ENCODE data around the gene ARHGAP1.

The ARHGAP1 gene

DNA sequence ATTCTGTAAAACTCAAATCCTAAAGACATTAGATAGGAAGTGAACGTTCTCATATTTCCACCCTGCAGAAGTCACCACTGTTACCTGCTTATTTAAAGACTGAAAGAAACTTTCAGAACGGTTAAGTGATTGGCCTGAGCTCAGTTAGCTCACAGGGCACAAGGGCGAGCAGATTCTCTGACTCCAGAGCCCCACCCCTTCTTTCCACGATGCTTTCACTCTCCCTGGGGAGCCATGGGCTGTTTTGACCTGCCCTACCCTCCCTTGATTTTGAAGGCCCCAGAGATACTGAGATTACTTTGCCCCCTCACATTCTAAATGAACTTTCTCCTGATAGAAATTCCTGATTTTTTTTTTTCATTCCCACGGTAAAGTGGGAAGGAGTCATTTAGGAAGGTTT lies 33.9 kb downstream of the ARHGAP1 start:
- Histone ChIP-seq H3K9ac (ENCODE audit: low read length) (no peak overlapping the region), H3K14ac (ENCODE audit: low read length) (no peak overlapping the region), H3K4me3 (ENCODE audit: low read depth, low read length) (no peak overlapping the region), H3K36me3 (ENCODE audit: control insufficient read depth in 1 of 2, insufficient read depth in 2 of 2, low read length in 2 of 2) (peaks cover 43 to 67% of the 10 kb centered on the region in 2 experiments), H3K4me2 (ENCODE audit: low read length) (no peak overlapping the region), H4K91ac (ENCODE audit: low read depth, low read length) (no peak overlapping the region), H3K4me1 (ENCODE audit: control insufficient read depth in 1 of 2, insufficient read depth in 2 of 2, low read length in 2 of 2) (peaks cover 0 to 6% of the 10 kb centered on the region in 2 experiments), H3K18ac (ENCODE audit: low read length) (no peak overlapping the region), H2BK120ac (ENCODE audit: insufficient read depth, low read length, poor library complexity) (no peak overlapping the region), H2BK5ac (ENCODE audit: low read depth, low read length, poor library complexity) (no peak overlapping the region), H3K4ac (ENCODE audit: low read depth, low read length) (no peak overlapping the region), H2AK5ac (ENCODE audit: low read length) (no peak overlapping the region), H4K8ac (ENCODE audit: low read depth, low read length) (no peak overlapping the region), H3K27ac (ENCODE audit: low read depth, low read length) (no peak overlapping the region), H3K79me1 (ENCODE audit: low read length) (no peaks in the 10 kb centered on the region), H3K9me3 (ENCODE audit: insufficient read depth, low read depth, low read length) (no peaks in the 10 kb centered on the region), H3K79me2 (ENCODE audit: control insufficient read depth, insufficient read depth, low read length, poor library complexity) (no peaks in the 10 kb centered on the region), H4K12ac (ENCODE audit: low read depth, low read length) (no peak overlapping the region), H3K27me3 (ENCODE audit: insufficient read depth, low read length) (no peaks in the 10 kb centered on the region), H2AFZ (ENCODE audit: insufficient read depth, low read length, poor library complexity) (no peak overlapping the region), H3K23ac (ENCODE audit: low read length) (no peak overlapping the region), H2BK12ac (ENCODE audit: low read length) (no peak overlapping the region)
- no CpG with 5 or more reads among the region's 5 CpGs for WGBS (ENCODE audit: extremely low coverage, insufficient coverage, insufficient read length)
- DNase-seq: no peak

- Histone ChIP-seq H3K4me3 (ENCODE audit: low read depth, low read length) (no peak overlapping the region), H3K4me1 (ENCODE audit: control insufficient read depth in 1 of 2, insufficient read depth in 2 of 2, low read length in 2 of 2) (peaks cover 0 to 6% of the 10 kb centered on the region in 2 experiments), H3K27me3 (ENCODE audit: insufficient read depth, low read length) (no peaks in the 10 kb centered on the region), H2AK5ac (ENCODE audit: low read length) (no peak overlapping the region), H3K4me2 (ENCODE audit: low read length) (no peak overlapping the region), H3K23ac (ENCODE audit: low read length) (no peak overlapping the region), H3K9ac (ENCODE audit: low read length) (no peak overlapping the region), H2AFZ (ENCODE audit: insufficient read depth, low read length, poor library complexity) (no peak overlapping the region), H3K36me3 (ENCODE audit: control insufficient read depth in 1 of 2, insufficient read depth in 2 of 2, low read length in 2 of 2) (peaks cover 51 to 59% of the 10 kb centered on the region in 2 experiments), H4K91ac (ENCODE audit: low read depth, low read length) (peak overlapping the region; percentile 61), H3K9me3 (ENCODE audit: insufficient read depth, low read depth, low read length) (no peaks in the 10 kb centered on the region), H3K18ac (ENCODE audit: low read length) (no peak overlapping the region), H3K27ac (ENCODE audit: low read depth, low read length) (no peak overlapping the region), H2BK12ac (ENCODE audit: low read length) (no peak overlapping the region), H4K12ac (ENCODE audit: low read depth, low read length) (no peak overlapping the region), H2BK5ac (ENCODE audit: low read depth, low read length, poor library complexity) (no peak overlapping the region), H3K14ac (ENCODE audit: low read length) (no peak overlapping the region), H3K4ac (ENCODE audit: low read depth, low read length) (no peak overlapping the region), H3K79me1 (ENCODE audit: low read length) (no peaks in the 10 kb centered on the region), H3K79me2 (ENCODE audit: control insufficient read depth, insufficient read depth, low read length, poor library complexity) (no peaks in the 10 kb centered on the region), H4K8ac (ENCODE audit: low read depth, low read length) (no peak overlapping the region), H2BK120ac (ENCODE audit: insufficient read depth, low read length, poor library complexity) (no peak overlapping the region)
- no peak for DNase-seq
- no CpG with 5 or more reads among the region's 1 CpG for WGBS (ENCODE audit: extremely low coverage, insufficient coverage, insufficient read length)
These were observed 35.1 kb downstream of the ARHGAP1 start for GRCh38 chr11:46665356-46665755.

DNA sequence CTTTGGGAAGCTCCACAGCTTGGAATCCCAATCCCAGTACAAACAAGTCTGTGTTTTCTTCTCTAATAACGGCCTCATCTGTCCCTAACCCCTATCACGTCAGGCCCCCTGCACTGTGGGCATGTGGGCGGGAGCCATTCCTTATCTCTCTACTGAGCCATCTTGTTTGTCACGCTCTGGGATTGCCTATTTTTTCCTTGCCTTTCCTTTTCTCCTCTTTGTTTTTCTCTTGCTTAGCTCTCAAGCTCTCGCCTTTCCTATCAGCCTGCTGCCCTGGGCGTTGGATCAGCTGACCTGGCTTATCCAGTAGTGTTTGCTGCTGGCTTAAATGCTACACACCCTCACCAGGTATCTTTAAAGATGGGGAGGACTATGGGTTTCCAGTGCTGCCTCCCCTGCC lies 35.8 kb downstream of the ARHGAP1 start:
- H3K27ac ChIP-seq (ENCODE audit: low read depth, low read length): no peak overlapping the region
- no peaks in the 10 kb centered on the region for H3K79me2 ChIP-seq (ENCODE audit: control insufficient read depth, insufficient read depth, low read length, poor library complexity)
- H4K12ac ChIP-seq (ENCODE audit: low read depth, low read length): no peak overlapping the region
- H3K23ac ChIP-seq (ENCODE audit: low read length): no peak overlapping the region
- no peaks in the 10 kb centered on the region for H3K9me3 ChIP-seq (ENCODE audit: insufficient read depth, low read depth, low read length)
- H3K18ac ChIP-seq (ENCODE audit: low read length): no peak overlapping the region
- no peak overlapping the region for H2AFZ ChIP-seq (ENCODE audit: insufficient read depth, low read length, poor library complexity)
- H3K4me2 ChIP-seq (ENCODE audit: low read length): no peak overlapping the region
- no peak overlapping the region for H3K4ac ChIP-seq (ENCODE audit: low read depth, low read length)
- H2BK120ac ChIP-seq (ENCODE audit: insufficient read depth, low read length, poor library complexity): no peak overlapping the region
- H3K9ac ChIP-seq (ENCODE audit: low read length): no peak overlapping the region
- peaks cover 48 to 56% of the 10 kb centered on the region in 2 experiments for H3K36me3 ChIP-seq (ENCODE audit: control insufficient read depth in 1 of 2, insufficient read depth in 2 of 2, low read length in 2 of 2)
- peaks cover 0 to 6% of the 10 kb centered on the region in 2 experiments for H3K4me1 ChIP-seq (ENCODE audit: control insufficient read depth in 1 of 2, insufficient read depth in 2 of 2, low read length in 2 of 2)
- peak; percentile 83 to 86 for DNase-seq
- H2BK5ac ChIP-seq (ENCODE audit: low read depth, low read length, poor library complexity): no peak overlapping the region
- H3K14ac ChIP-seq (ENCODE audit: low read length): no peak overlapping the region
- no peak overlapping the region for H4K8ac ChIP-seq (ENCODE audit: low read depth, low read length)
- H2BK12ac ChIP-seq (ENCODE audit: low read length): no peak overlapping the region
- WGBS (ENCODE audit: extremely low coverage, insufficient coverage, insufficient read length): no CpG with 5 or more reads among the region's 6 CpGs
- H2AK5ac ChIP-seq (ENCODE audit: low read length): no peak overlapping the region
- no peaks in the 10 kb centered on the region for H3K27me3 ChIP-seq (ENCODE audit: insufficient read depth, low read length)
- H3K4me3 ChIP-seq (ENCODE audit: low read depth, low read length): no peak overlapping the region
- no peaks in the 10 kb centered on the region for H3K79me1 ChIP-seq (ENCODE audit: low read length)
- H4K91ac ChIP-seq (ENCODE audit: low read depth, low read length): peak overlapping the region; percentile 2

DNA sequence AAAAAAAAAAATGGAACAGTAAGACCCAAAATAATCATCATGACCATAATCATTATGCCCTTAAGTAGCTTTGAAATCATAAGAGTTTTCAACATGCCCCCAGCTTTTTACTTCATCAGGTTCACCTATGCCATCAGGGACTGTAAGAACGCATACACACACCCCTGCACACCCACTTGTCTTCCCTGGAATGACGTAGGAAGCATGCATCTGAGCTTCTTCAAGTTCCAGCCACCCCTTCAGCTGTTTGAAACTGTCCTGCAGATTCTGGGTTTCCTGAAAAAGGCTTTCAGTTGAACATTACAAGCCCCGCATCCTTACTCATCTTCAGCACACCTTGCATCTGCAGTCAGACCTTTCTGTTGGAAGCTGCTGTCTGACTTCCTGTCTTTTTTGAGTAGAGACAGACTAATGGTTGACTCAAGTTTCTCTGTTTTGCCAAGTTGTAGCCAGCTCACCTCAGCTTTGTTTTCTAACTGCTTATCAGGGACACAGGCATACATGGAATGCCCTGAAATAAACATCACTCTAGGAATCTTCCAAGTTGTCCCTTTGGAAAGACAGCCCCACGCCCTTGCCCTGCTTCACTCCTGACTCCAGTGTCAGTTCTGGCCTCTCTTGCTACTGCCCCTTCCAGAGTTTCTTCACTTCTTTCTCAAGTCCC lies 37.0 kb downstream of the ARHGAP1 start:
- peaks cover 49 to 56% of the 10 kb centered on the region in 2 experiments for H3K36me3 ChIP-seq (ENCODE audit: control insufficient read depth in 1 of 2, insufficient read depth in 2 of 2, low read length in 2 of 2)
- no peak overlapping the region for H2BK5ac ChIP-seq (ENCODE audit: low read depth, low read length, poor library complexity)
- peaks cover 0 to 6% of the 10 kb centered on the region in 2 experiments for H3K4me1 ChIP-seq (ENCODE audit: control insufficient read depth in 1 of 2, insufficient read depth in 2 of 2, low read length in 2 of 2)
- peak overlapping the region; percentile 22 for H3K27ac ChIP-seq (ENCODE audit: low read depth, low read length)
- WGBS (ENCODE audit: extremely low coverage, insufficient coverage, insufficient read length): no CpG with 5 or more reads among the region's 4 CpGs
- H2AK5ac ChIP-seq (ENCODE audit: low read length): no peak overlapping the region
- H2AFZ ChIP-seq (ENCODE audit: insufficient read depth, low read length, poor library complexity): no peak overlapping the region
- no peak overlapping the region for H2BK12ac ChIP-seq (ENCODE audit: low read length)
- no peak overlapping the region for H3K4me2 ChIP-seq (ENCODE audit: low read length)
- no peak overlapping the region for H2BK120ac ChIP-seq (ENCODE audit: insufficient read depth, low read length, poor library complexity)
- H4K12ac ChIP-seq (ENCODE audit: low read depth, low read length): no peak overlapping the region
- no peak overlapping the region for H3K9ac ChIP-seq (ENCODE audit: low read length)
- H3K27me3 ChIP-seq (ENCODE audit: insufficient read depth, low read length): no peaks in the 10 kb centered on the region
- DNase-seq: peak; percentile 68 to 79
- H3K4ac ChIP-seq (ENCODE audit: low read depth, low read length): no peak overlapping the region
- no peak overlapping the region for H3K18ac ChIP-seq (ENCODE audit: low read length)
- H3K14ac ChIP-seq (ENCODE audit: low read length): no peak overlapping the region
- H3K9me3 ChIP-seq (ENCODE audit: insufficient read depth, low read depth, low read length): no peaks in the 10 kb centered on the region
- H3K23ac ChIP-seq (ENCODE audit: low read length): no peak overlapping the region
- H3K79me1 ChIP-seq (ENCODE audit: low read length): no peaks in the 10 kb centered on the region
- H3K79me2 ChIP-seq (ENCODE audit: control insufficient read depth, insufficient read depth, low read length, poor library complexity): no peaks in the 10 kb centered on the region
- H4K91ac ChIP-seq (ENCODE audit: low read depth, low read length): no peak overlapping the region
- no peak overlapping the region for H3K4me3 ChIP-seq (ENCODE audit: low read depth, low read length)
- no peak overlapping the region for H4K8ac ChIP-seq (ENCODE audit: low read depth, low read length)

All from trophoblast cell (in vitro differentiated cells and primary cell).